IMR-90 (cell line): Measurements from ENCODE around the gene RPL31. TPM values are rescaled to one million over a fixed set of nuclear protein-coding genes. Genes with fewer than 3 reads are reported as not detected.

Source experiments
- ATAC-seq: fragments of 200-7000 bp; cut with Tn5 transposase; 2 replicates; pipeline ENCODE4 v1.9.1; 2020; ENCODE audit warnings: low read depth, mild to moderate bottlenecking, moderate library complexity
- BruUV-seq: library from RNA; stranded (reverse); fragments of 400-500 nt; replicated peaks from 2 replicates; lab custom pipeline; 2021; lab: Mats Ljungman, UMichigan
- CTCF ChIA-PET: fragments of 300-600 bp; formaldehyde crosslinking; extraction: SDS; loops from one replicate; lab custom pipeline; 2021; ENCODE audit warnings: antibody characterized with exemption; lab: Yijun Ruan, JAX
- POLR2A ChIA-PET: fragments of 300-600 bp; sonication (Branson Sonifier 250); formaldehyde crosslinking; loops from one replicate; lab custom pipeline; 2022; ENCODE audit warnings: antibody characterized with exemption; ENCODE audit not compliant: unreplicated experiment; lab: Charles Lee
- DNase-seq: peaks from one replicate; pipeline ENCODE4 v3.0.0; 2013
- H2AFZ ChIP-seq: replicated peaks from 2 replicates; pipeline ENCODE3; 2013; ENCODE audit warnings: low read length, mild to moderate bottlenecking; ENCODE audit not compliant: poor library complexity
- H2AK5ac ChIP-seq: 2 replicates; pipeline ENCODE4 v1.6.1; 2013; ENCODE audit warnings: low read depth, low read length, inconsistent platforms
- H2AK9ac ChIP-seq: replicated peaks from 2 replicates; pipeline ENCODE3; 2013; ENCODE audit warnings: mild to moderate bottlenecking, low read depth, low read length, moderate library complexity; ENCODE audit not compliant: poor library complexity
- H2BK120ac ChIP-seq: 2 replicates; pipeline ENCODE4 v1.6.1; 2013; ENCODE audit warnings: low read depth, low read length, inconsistent platforms
- H2BK15ac ChIP-seq: 3 replicates; pipeline ENCODE4 v1.6.1; 2013; ENCODE audit warnings: low read depth, low read length, inconsistent platforms
- H2BK20ac ChIP-seq: 2 replicates; pipeline ENCODE4 v1.6.1; 2013; ENCODE audit warnings: low read depth, mild to moderate bottlenecking, inconsistent platforms, low read length, moderate library complexity
- H2BK5ac ChIP-seq: 2 replicates; pipeline ENCODE4 v1.6.1; 2013; ENCODE audit warnings: mild to moderate bottlenecking, low read depth, low read length, inconsistent platforms; ENCODE audit not compliant: poor library complexity, severe bottlenecking
- H3K14ac ChIP-seq: replicated peaks from 2 replicates; pipeline ENCODE4 v1.6.1; 2013; ENCODE audit warnings: low read depth, low read length, inconsistent platforms
- H3K18ac ChIP-seq: 2 replicates; pipeline ENCODE4 v1.6.1; 2013; ENCODE audit warnings: low read depth, low read length, control low read depth
- H3K23ac ChIP-seq: 2 replicates; pipeline ENCODE4 v1.6.1; 2013; ENCODE audit warnings: low read depth, low read length, inconsistent platforms
- H3K27ac ChIP-seq: 2 replicates; pipeline ENCODE4 v1.5.1; 2013; ENCODE audit warnings: mild to moderate bottlenecking, control low read depth, low read length; ENCODE audit not compliant: insufficient read depth
- H3K27me3 ChIP-seq: 2 replicates; pipeline ENCODE4 v1.6.1; 2013; ENCODE audit warnings: low read length; ENCODE audit not compliant: control insufficient read depth, insufficient read depth
- H3K36me3 ChIP-seq: 2 replicates; pipeline ENCODE4 v1.6.1; 2013; ENCODE audit warnings: low read length, mixed read lengths; ENCODE audit not compliant: control insufficient read depth, insufficient read depth
- H3K4ac ChIP-seq: 2 replicates; pipeline ENCODE4 v1.6.1; 2013; ENCODE audit warnings: low read depth, low read length, inconsistent platforms
- H3K4me1 ChIP-seq: 2 replicates; pipeline ENCODE4 v1.6.1; 2013; ENCODE audit warnings: low read length, mixed read lengths; ENCODE audit not compliant: control insufficient read depth, insufficient read depth
- H3K4me2 ChIP-seq: 2 replicates; pipeline ENCODE4 v1.6.1; 2013; ENCODE audit warnings: low read depth, mild to moderate bottlenecking, control low read depth, low read length, moderate library complexity
- H3K4me3 ChIP-seq: 2 replicates; pipeline ENCODE4 v1.5.1; 2013; ENCODE audit warnings: low read depth, mild to moderate bottlenecking, control low read depth, low read length, moderate library complexity; ENCODE audit not compliant: insufficient read depth
- H3K56ac ChIP-seq: 2 replicates; pipeline ENCODE4 v1.6.1; 2013; ENCODE audit warnings: low read length, inconsistent platforms; ENCODE audit not compliant: insufficient read depth; ENCODE audit errors: extremely low read depth
- H3K79me1 ChIP-seq, 2 experiments: 2 replicates each; pipeline ENCODE4 v1.6.1; 2013; ENCODE audit warnings: low read length in 2 of 2, inconsistent platforms in 1 of 2, low read depth in 1 of 2
- H3K9ac ChIP-seq: 2 replicates; pipeline ENCODE4 v1.6.1; 2013; ENCODE audit warnings: low read depth, low read length, control low read depth
- H3K9me1 ChIP-seq: 2 replicates; pipeline ENCODE4 v1.6.1; 2013; ENCODE audit warnings: low read length, inconsistent platforms; ENCODE audit not compliant: insufficient read depth
- H3K9me3 ChIP-seq: 2 replicates; pipeline ENCODE4 v1.6.1; 2013; ENCODE audit warnings: low read length; ENCODE audit not compliant: control insufficient read depth, insufficient read depth
- H4K20me1 ChIP-seq: 2 replicates; pipeline ENCODE4 v1.6.1; 2013; ENCODE audit warnings: low read length, inconsistent platforms; ENCODE audit not compliant: insufficient read depth
- H4K5ac ChIP-seq: 2 replicates; pipeline ENCODE4 v1.6.1; 2013; ENCODE audit warnings: mild to moderate bottlenecking, low read depth, low read length, control low read depth
- H4K8ac ChIP-seq, 2 experiments: 2 replicates each; pipeline ENCODE4 v1.6.1; 2013; ENCODE audit warnings: low read depth in 2 of 2, low read length in 2 of 2, control low read depth in 1 of 2, inconsistent platforms in 1 of 2
- H4K91ac ChIP-seq: 2 replicates; pipeline ENCODE4 v1.6.1; 2013; ENCODE audit warnings: low read depth, low read length, inconsistent platforms; ENCODE audit not compliant: insufficient read depth
- BHLHE40 ChIP-seq: fragments of 150-350 bp; IDR thresholded peaks from 2 replicates; pipeline ENCODE4 v1.6.1; 2016; ENCODE audit warnings: mild to moderate bottlenecking, low read depth, low read length
- CEBPB ChIP-seq: IDR thresholded peaks from 2 replicates; pipeline ENCODE4 v1.6.1; 2012; ENCODE audit warnings: low read depth, low read length, improper control_type of control experiment
- CHD1 ChIP-seq: IDR thresholded peaks from 2 replicates; pipeline ENCODE4 v1.6.1; 2012; ENCODE audit warnings: low read depth, low read length, improper control_type of control experiment
- CTCF ChIP-seq: conservative IDR thresholded peaks from 2 replicates; pipeline ENCODE4 v1.5.1; 2012; ENCODE audit warnings: mild to moderate bottlenecking, low read depth, low read length, improper control_type of control experiment
- ELK1 ChIP-seq: fragments of 150-350 bp; IDR thresholded peaks from 2 replicates; pipeline ENCODE4 v1.6.1; 2016; ENCODE audit warnings: low read depth, mild to moderate bottlenecking, low read length, moderate library complexity, borderline replicate concordance
- FOS ChIP-seq: fragments of 150-350 bp; IDR thresholded peaks from 2 replicates; pipeline ENCODE4 v1.6.1; 2016; ENCODE audit warnings: low read depth, low read length
- MAFK ChIP-seq: IDR thresholded peaks from 2 replicates; pipeline ENCODE4 v1.6.1; 2012; ENCODE audit warnings: low read depth, low read length, improper control_type of control experiment
- MAZ ChIP-seq: IDR thresholded peaks from 2 replicates; pipeline ENCODE4 v1.6.1; 2012; ENCODE audit warnings: low read depth, mild to moderate bottlenecking, low read length, improper control_type of control experiment, moderate library complexity, borderline replicate concordance
- MXI1 ChIP-seq: IDR thresholded peaks from 2 replicates; pipeline ENCODE4 v1.6.1; 2012; ENCODE audit warnings: low read depth, mild to moderate bottlenecking, low read length, moderate library complexity, borderline replicate concordance
- NFE2L2 ChIP-seq: fragments of 150-350 bp; IDR thresholded peaks from 2 replicates; pipeline ENCODE4 v1.6.1; 2016; ENCODE audit warnings: low read depth, mild to moderate bottlenecking, low read length
- RAD21 ChIP-seq: IDR thresholded peaks from 2 replicates; pipeline ENCODE4 v1.6.1; 2012; ENCODE audit warnings: low read length, improper control_type of control experiment
- RCOR1 ChIP-seq: IDR thresholded peaks from 2 replicates; pipeline ENCODE4 v1.6.1; 2012; ENCODE audit warnings: mild to moderate bottlenecking, low read length, improper control_type of control experiment; ENCODE audit not compliant: insufficient replicate concordance
- RFX5 ChIP-seq: IDR thresholded peaks from 2 replicates; pipeline ENCODE4 v1.8.0; 2012; ENCODE audit warnings: low read depth, mild to moderate bottlenecking, low read length, moderate library complexity
- SMC3 ChIP-seq: fragments of 150-350 bp; IDR thresholded peaks from 2 replicates; pipeline ENCODE4 v1.6.1; 2016; ENCODE audit warnings: low read depth, mild to moderate bottlenecking, antibody characterized with exemption, low read length, moderate library complexity
- USF2 ChIP-seq: fragments of 150-350 bp; IDR thresholded peaks from 2 replicates; pipeline ENCODE4 v1.6.1; 2017; ENCODE audit warnings: mild to moderate bottlenecking, antibody characterized with exemption, low read length, low read depth
- WGBS, 2 experiments: methylation state at CpG; one replicate each; pipeline versions ENCODE4 v1.1.5 to v1.1.7; 2013; ENCODE audit warnings: missing lambda C conversion rate in 2 of 2; ENCODE audit not compliant: insufficient read length in 1 of 2; ENCODE audit errors: extremely low coverage in 2 of 2; 5-methylcytosine and 5-hydroxymethylcytosine counted together
- dilution Hi-C: fragments of 300-500 bp; cut with HindIII; formaldehyde crosslinking; loops from one replicate; pipeline ENCODE4 v1.14.3; 2018; ENCODE audit warnings: low sequenced_read_pairs; ENCODE audit not compliant: unreplicated experiment
- in situ Hi-C: fragments of 300-500 bp; cut with MboI; formaldehyde crosslinking; loops from 3 replicates; pipeline ENCODE4 v1.14.3; 2019; ENCODE audit warnings: low sequenced_read_pairs, inconsistent platforms, mixed read lengths
- intact Hi-C: fragments of 100-400 bp; cut with micrococcal nuclease; formaldehyde crosslinking; loops from 2 replicates; pipeline ENCODE4 v1.10.0; 2022
- polyA plus RNA-seq, 3 experiments: library from polyadenylated mRNA; depleted of rRNA; stranded (reverse); fragments of >200 nt; gene quantifications; 2 replicates each; pipeline ENCODE4 v1.2.3, GENCODE V29; 2012; ENCODE audit warnings: low replicate concordance in 1 of 3
- total RNA-seq: library from RNA; depleted of rRNA; stranded (reverse); fragments of >200 nt; gene quantifications from 2 replicates; pipeline ENCODE4 v1.2.3, GENCODE V29; 2012

Gene RPL31
- total and polyA plus RNA-seq, 2 of the 4 experiments (the other 2 are of a cell fraction): 358 to 2,908 TPM

- no peak overlapping the region for H2BK15ac ChIP-seq
- intact Hi-C loops: no loop called here
- ATAC-seq (no peak), DNase-seq (no peak)
- peaks cover 2% of the 10 kb centered on the region for H3K4me1 ChIP-seq
- H3K79me1 ChIP-seq: no peaks in the 10 kb centered on the region
- H3K4ac ChIP-seq: no peak overlapping the region
- H3K27ac ChIP-seq: no peak overlapping the region
- ChIA-PET CTCF (no interaction called here), POLR2A (no interaction called here)
- peaks cover 33% of the 10 kb centered on the region for H3K36me3 ChIP-seq
- dilution Hi-C loops: no loop called here
- no peak overlapping the region for H3K23ac ChIP-seq
- WGBS, 2 experiments: 97% methylated on average over 6 of the region's 22 CpGs; no CpG with 5 or more reads in 1 of the 2 experiments
- in situ Hi-C loops: loop anchor here (5.0 kb wide), 1 partner anchor 153 kb away; the partner anchor contains the start of gene NPAS2
- no peak overlapping the region for H2BK20ac ChIP-seq
- H3K9me3 ChIP-seq: no peaks in the 10 kb centered on the region
- H3K9me1 ChIP-seq: peaks cover 15% of the 10 kb centered on the region; the same call in 1 of the 2 replicates
- no peak overlapping the region for H3K4me2 ChIP-seq
- H3K56ac ChIP-seq: no peak overlapping the region
- no peaks in the 10 kb centered on the region for H4K20me1 ChIP-seq
- H2BK5ac ChIP-seq: no peak overlapping the region
- H3K9ac ChIP-seq: no peak overlapping the region
- no peak overlapping the region for H3K18ac ChIP-seq
- no peak overlapping the region for H4K8ac ChIP-seq
- H3K27me3 ChIP-seq: no peaks in the 10 kb centered on the region
- H2AK5ac ChIP-seq: no peak overlapping the region
- H2AFZ ChIP-seq: no peak overlapping the region
- H4K91ac ChIP-seq: no peak overlapping the region
- H2AK9ac ChIP-seq: no peak overlapping the region
- no peak overlapping the region for H3K14ac ChIP-seq
- no peak overlapping the region for H3K4me3 ChIP-seq
- no TSS peak for BruUV-seq
- TF ChIP-seq CEBPB (no peak), USF2 (no peak), CTCF (no peak), SMC3 (no peak), MXI1 (no peak), RCOR1 (no peak), NFE2L2 (no peak), ELK1 (no peak), FOS (no peak), CHD1 (no peak), RFX5 (no peak), MAFK (no peak), BHLHE40 (no peak), RAD21 (no peak), MAZ (no peak)
- H2BK120ac ChIP-seq: no peak overlapping the region
- no peak overlapping the region for H4K5ac ChIP-seq
Observed at GRCh38 chr2:100974712-100975520, 27.2 kb upstream of the RPL31 start.
